Endothelial cell of umbilical vein (primary cell): ENCODE results near the gene CLEC20A. TPM values are rescaled to one million over a fixed set of nuclear protein-coding genes. Genes with fewer than 3 reads are reported as not detected.

Source experiments
- BruUV-seq: library from RNA; stranded (reverse); fragments of 400-500 nt; replicated peaks from 2 replicates; lab custom pipeline; 2021; lab: Mats Ljungman, UMichigan
- CTCF ChIA-PET: fragments of 300-600, 350-600 bp; sonication (Branson Sonifier 250); formaldehyde crosslinking; loops from one replicate; lab custom pipeline; 2021; ENCODE audit warnings: antibody characterized with exemption, inconsistent platforms; lab: Charles Lee
- POLR2A ChIA-PET: fragments of 300-600, 350-600 bp; sonication (Branson Sonifier 250); formaldehyde crosslinking; loops from one replicate; lab custom pipeline; 2021; ENCODE audit warnings: antibody characterized with exemption, inconsistent platforms; lab: Charles Lee
- DNase-seq: peaks from one replicate; pipeline ENCODE4 v3.0.0-alpha.2; 2011; ENCODE audit warnings: low read depth, low spot score
- FAIRE-seq: peaks from 2 replicates; lab custom pipeline; 2011; peaks lifted over from hg19 to GRCh38; lab: Jason Lieb, UNC
- H2AFZ ChIP-seq: 2 replicates; pipeline ENCODE4 v1.6.0; 2012; ENCODE audit warnings: low read depth, low read length, control low read depth, inconsistent platforms
- H3K27ac ChIP-seq: 2 replicates; pipeline ENCODE4 v1.5.1; 2011; ENCODE audit warnings: low read depth, mild to moderate bottlenecking, control low read depth, low read length, moderate library complexity; ENCODE audit not compliant: insufficient read depth
- H3K27me3 ChIP-seq, 2 experiments: 2 replicates each; pipeline versions ENCODE4 v1.6.0 to v1.6.1; 2011; ENCODE audit warnings: low read length in 2 of 2, mixed read lengths in 1 of 2; ENCODE audit not compliant: control insufficient read depth in 2 of 2, insufficient read depth in 2 of 2
- H3K36me3 ChIP-seq, 2 experiments: 2 replicates in 1 of 2; 3 replicates in 1 of 2; pipeline ENCODE4 v1.5.1; 2011; ENCODE audit warnings: low read length in 2 of 2, mild to moderate bottlenecking in 1 of 2, moderate library complexity in 1 of 2; ENCODE audit not compliant: control insufficient read depth in 2 of 2, insufficient read depth in 2 of 2; ENCODE audit errors: extremely low read depth in 1 of 2
- H3K4me1 ChIP-seq: 3 replicates; pipeline ENCODE4 v1.5.1; 2011; ENCODE audit warnings: mild to moderate bottlenecking, low read length; ENCODE audit not compliant: control insufficient read depth, insufficient read depth; ENCODE audit errors: extremely low read depth
- H3K4me2 ChIP-seq: 2 replicates; pipeline ENCODE4 v1.6.1; 2011; ENCODE audit warnings: low read length, control low read depth, mixed read lengths; ENCODE audit not compliant: insufficient read depth
- H3K4me3 ChIP-seq, 3 experiments: fragments of 200-600 bp in 1 of 3; sonication (generic), shearing (Covaris generic) in 1 of 3; replicated peaks in 1 of 3; 2 replicates each; pipeline ENCODE4 v1.5.1; 2011 to 2016; ENCODE audit warnings: control low read depth in 3 of 3, low read length in 3 of 3, mild to moderate bottlenecking in 2 of 3, inconsistent platforms in 1 of 3, low read depth in 1 of 3, moderate library complexity in 1 of 3; ENCODE audit not compliant: insufficient read depth in 1 of 3
- H3K79me2 ChIP-seq: 2 replicates; pipeline ENCODE4 v1.6.0; 2012; ENCODE audit warnings: low read length, inconsistent platforms; ENCODE audit not compliant: control insufficient read depth, insufficient read depth
- H3K9ac ChIP-seq: replicated peaks from 2 replicates; pipeline ENCODE3; 2011; ENCODE audit warnings: low read length, control low read depth; ENCODE audit not compliant: insufficient read depth; ENCODE audit errors: extremely low read depth
- H3K9me1 ChIP-seq: replicated peaks from 3 replicates; pipeline ENCODE4 v1.6.0; 2011; ENCODE audit warnings: mild to moderate bottlenecking, low read length; ENCODE audit not compliant: control insufficient read depth, insufficient read depth; ENCODE audit errors: extremely low read depth
- H3K9me3 ChIP-seq: replicated peaks from 2 replicates; pipeline ENCODE4 v1.5.1; 2012; ENCODE audit warnings: low read length, inconsistent platforms; ENCODE audit not compliant: control insufficient read depth, insufficient read depth
- H4K20me1 ChIP-seq: replicated peaks from 2 replicates; pipeline ENCODE3; 2011; ENCODE audit warnings: mild to moderate bottlenecking, low read length; ENCODE audit not compliant: control insufficient read depth, insufficient read depth; ENCODE audit errors: extremely low read depth
- CTCF ChIP-seq, 2 donors: IDR thresholded peaks; 1 replicate in 1 of 2; 2 replicates in 1 of 2; pipeline ENCODE4 v1.5.1; 2011; ENCODE audit warnings: low read length in 2 of 2, mild to moderate bottlenecking in 2 of 2, moderate library complexity in 2 of 2, control low read depth in 1 of 2, inconsistent platforms in 1 of 2, low read depth in 1 of 2; ENCODE audit not compliant: insufficient read depth in 1 of 2; ENCODE audit errors: extremely low read depth in 1 of 2
- EZH2 ChIP-seq: IDR thresholded peaks from 2 replicates; pipeline ENCODE4 v1.6.1; 2012; ENCODE audit warnings: borderline replicate concordance, low read depth, mild to moderate bottlenecking, moderate library complexity, low read length, inconsistent platforms; ENCODE audit not compliant: severe bottlenecking
- FOS ChIP-seq: IDR thresholded peaks from 2 replicates; pipeline ENCODE4 v1.6.1; 2011; ENCODE audit warnings: mild to moderate bottlenecking, low read length, moderate library complexity, borderline replicate concordance; ENCODE audit not compliant: insufficient read depth
- GATA2 ChIP-seq: IDR thresholded peaks from 2 replicates; pipeline ENCODE4 v1.7.0; 2011; ENCODE audit warnings: low read depth, mild to moderate bottlenecking, moderate library complexity, mixed read lengths, low read length; ENCODE audit not compliant: insufficient read length, insufficient read depth
- JUN ChIP-seq: IDR thresholded peaks from 2 replicates; pipeline ENCODE4 v1.6.1; 2011; ENCODE audit warnings: borderline replicate concordance, low read depth; ENCODE audit not compliant: insufficient read length, insufficient read depth
- MAX ChIP-seq: IDR thresholded peaks from 2 replicates; pipeline ENCODE4 v1.6.1; 2011; ENCODE audit not compliant: insufficient read depth, insufficient read length
- MYC ChIP-seq: IDR thresholded peaks from one replicate; pipeline ENCODE4 v1.6.1; 2011; ENCODE audit warnings: mild to moderate bottlenecking, low read depth, low read length
- POLR2A ChIP-seq: IDR thresholded peaks from 2 replicates; pipeline ENCODE4 v1.6.1; 2012; ENCODE audit warnings: low read depth, mild to moderate bottlenecking, control low read depth, low read length
- POLR2AphosphoS5 ChIP-seq: IDR thresholded peaks from 2 replicates; pipeline ENCODE4 v1.6.1; 2012; ENCODE audit warnings: low read depth, mild to moderate bottlenecking, control low read depth, low read length, moderate library complexity; ENCODE audit not compliant: insufficient read depth
- dilution Hi-C: fragments of 300-500 bp; cut with MboI; formaldehyde crosslinking; loops from one replicate; pipeline ENCODE4 v1.15.0; 2019; ENCODE audit warnings: low sequenced_read_pairs; ENCODE audit not compliant: extremely low pct_ligation_motif_present
- intact Hi-C: fragments of 100-400 bp; cut with micrococcal nuclease; formaldehyde crosslinking; loops from one replicate; pipeline ENCODE4 v1.10.0; 2022
- polyA plus RNA-seq, 4 experiments: library from polyadenylated mRNA; depleted of rRNA in 3 of 4; stranded (reverse) in 3 of 4; unstranded in 1 of 4; fragments of >200 nt; gene quantifications; 2 replicates each; pipeline versions ENCODE4 v1.2.1 to v1.2.3, GENCODE V29; 2011 to 2012; ENCODE audit warnings: missing spikeins in 1 of 4
- total RNA-seq: library from RNA; stranded (reverse); gene quantifications from 2 replicates; pipeline ENCODE4 v1.2.3, GENCODE V29; 2021

Gene CLEC20A
- total and polyA plus RNA-seq, 2 donors (not counting 3 experiments of a cell fraction or from before 2014, with no cell fraction given), result not detected

- dilution Hi-C loops, result no loop called here
- no peaks in the 10 kb centered on the region for H3K79me2 ChIP-seq
- ChIA-PET CTCF (interaction anchor here (0.7 to 3.2 kb wide), 8 partner anchors 16 to 476 kb away, joined by 3 to 26 read pairs (median 4); no protein-coding TSS in a partner anchor), POLR2A (no interaction called here)
- no peak overlapping the region for H3K4me2 ChIP-seq
- no peaks in the 10 kb centered on the region for H3K27me3 ChIP-seq
- no peaks in the 10 kb centered on the region for H3K36me3 ChIP-seq
- no peak overlapping the region for H2AFZ ChIP-seq
- FAIRE-seq, result no peak
- no peak overlapping the region for H3K9ac ChIP-seq
- no TSS peak for BruUV-seq
- H3K4me3 ChIP-seq, result no peak overlapping the region
- DNase-seq, result no peak
- intact Hi-C loops, result no loop called here
- no peak for TF ChIP-seq MYC
- no peak for TF ChIP-seq EZH2
- TF ChIP-seq JUN, result no peak
- TF ChIP-seq FOS, result no peak
- TF ChIP-seq GATA2, result no peak
- no peak for TF ChIP-seq MAX
- TF ChIP-seq POLR2AphosphoS5, result no peak
- TF ChIP-seq POLR2A, result no peak
- no peak for TF ChIP-seq CTCF (IDR thresholded peaks at IDR 0.05; ENCODE audit: extremely low read depth in 1 of 2, insufficient read depth in 1 of 2, low read depth in 1 of 2, low read length in 2 of 2)
- no peaks in the 10 kb centered on the region for H3K9me3 ChIP-seq
- H3K27ac ChIP-seq, result no peak overlapping the region
- no peaks in the 10 kb centered on the region for H3K4me1 ChIP-seq
- H4K20me1 ChIP-seq, result no peaks in the 10 kb centered on the region
- no peaks in the 10 kb centered on the region for H3K9me1 ChIP-seq
Observed at GRCh38 chr1:178527117-178527516, 30.4 kb upstream of the CLEC20A start.
